Stomach (tissue), 4 donors: ENCODE data around the gene C18orf63.

Source experiments
- CTCF ChIP-seq, 7 experiments: fragments of 450-650 bp in 4 of 7; fragments of 200-600 bp in 3 of 7; sonication (generic) in 3 of 7; IDR thresholded peaks; one replicate each; pipeline ENCODE4 v1.5.1; 2016 to 2019; ENCODE audit warnings: antibody characterized with exemption in 7 of 7, control low read depth in 2 of 7, mild to moderate bottlenecking in 1 of 7
- POLR2AphosphoS5 ChIP-seq, 3 donors: sonication (generic); formaldehyde crosslinking; IDR thresholded peaks; one replicate each; pipeline ENCODE4 v1.6.1; 2016; ENCODE audit warnings: antibody characterized with exemption in 3 of 3

GRCh38 chr18:74336656-74337055 is 21.0 kb downstream of the C18orf63 start:
- TF ChIP-seq CTCF (IDR thresholded peaks at IDR 0.05) = no peak
- no peak for TF ChIP-seq POLR2AphosphoS5 (IDR thresholded peaks at IDR 0.05)
